Activated naive CD8-positive, alpha-beta T cell treated with anti-CD3 and anti-CD28 coated beads, Interleukin-2, amount 50 U/mL, for 16 hours (primary cell): ENCODE data around the gene RACK1.
A peak's percentile ranks its signal among the peaks of the same experiment; 100 is the strongest.
"Not testable (repeated sequence)": the region's sequence is repeated elsewhere in the genome, so short reads cannot be mapped to it uniquely, and the experiment has no call there.

Experiments used
- DNase-seq: peaks from one replicate; pipeline ENCODE4 v3.0.0-alpha.2; 2020; ENCODE audit warnings: low read depth, low spot score

Gene RACK1

GRCh38 chr5:181243564-181244343 is at the start of gene RACK1:
Gene RACK1 (minus strand): TSS chr5:181243906. CDS start chr5:181243800, 106 bp downstream.
- DNase-seq, result peak; percentile 85

DNA sequence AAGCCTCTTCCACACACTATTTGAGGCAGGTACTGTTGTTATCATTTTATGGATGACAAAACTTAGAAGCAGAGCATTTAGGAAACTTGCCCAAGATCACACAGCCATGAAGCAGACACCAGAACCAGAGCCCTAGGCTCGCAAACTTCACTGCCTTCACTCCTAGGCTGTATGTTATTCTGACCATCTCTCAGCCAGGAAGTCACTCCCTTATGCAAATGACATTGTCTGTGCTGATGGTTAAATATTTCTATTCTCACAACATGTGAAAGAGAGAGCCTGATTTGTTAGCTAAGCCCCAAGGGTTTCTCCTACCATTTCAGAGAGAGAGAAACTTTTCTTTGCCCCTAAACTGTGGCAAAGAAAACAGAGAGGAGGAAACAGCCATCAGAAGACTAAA is 43.6 kb upstream of the RACK1 start:
- not testable (repeated sequence) for DNase-seq

GRCh38 chr5:181285962-181286705 is 42.4 kb upstream of the RACK1 start:
- DNase-seq, result not testable (repeated sequence)

GRCh38 chr5:181283841-181284755 is 40.4 kb upstream of the RACK1 start:
- DNase-seq, result not testable (repeated sequence)

DNA sequence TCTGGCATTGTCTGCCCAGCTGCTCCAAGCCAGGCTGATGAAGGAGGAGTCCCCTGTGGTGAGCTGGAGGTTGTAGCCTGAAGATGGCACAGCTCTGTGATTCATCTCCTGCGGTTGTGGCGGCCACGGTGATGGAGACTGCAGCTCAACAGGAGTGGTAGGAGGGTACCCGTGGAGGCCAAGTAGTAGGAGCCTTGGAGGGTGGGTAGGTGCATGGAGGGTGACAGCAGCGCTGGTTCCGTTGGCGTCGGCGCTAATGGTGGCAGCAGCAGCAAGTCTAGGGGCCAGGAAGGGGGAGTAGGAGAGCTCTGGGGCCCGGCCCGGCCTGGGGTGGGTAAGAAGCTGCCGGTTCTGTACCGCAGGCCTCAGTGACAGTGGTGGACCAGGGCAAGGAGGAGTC is 39.6 kb upstream of the RACK1 start:
- no peak for DNase-seq

DNA sequence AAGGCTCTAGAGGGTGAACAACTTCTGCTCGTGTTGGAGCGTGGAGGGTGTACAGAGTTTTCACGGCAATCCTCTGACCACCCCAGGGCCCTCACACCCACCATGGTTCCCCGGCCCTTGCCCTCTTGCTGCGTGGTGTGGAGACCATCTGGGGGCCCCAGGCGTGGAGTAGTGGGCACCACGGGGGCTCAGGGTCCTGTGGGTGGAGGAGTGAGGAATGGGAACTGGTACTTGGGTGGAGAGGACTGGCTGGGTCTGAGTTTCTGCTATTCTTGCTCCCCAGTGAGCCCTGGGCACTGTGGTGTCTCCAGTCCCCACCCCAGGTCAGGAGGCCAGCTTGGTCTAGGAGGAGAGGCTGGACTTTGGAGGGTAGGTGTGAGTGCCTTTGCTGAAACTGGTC is 39.2 kb upstream of the RACK1 start:
- no peak for DNase-seq

DNA sequence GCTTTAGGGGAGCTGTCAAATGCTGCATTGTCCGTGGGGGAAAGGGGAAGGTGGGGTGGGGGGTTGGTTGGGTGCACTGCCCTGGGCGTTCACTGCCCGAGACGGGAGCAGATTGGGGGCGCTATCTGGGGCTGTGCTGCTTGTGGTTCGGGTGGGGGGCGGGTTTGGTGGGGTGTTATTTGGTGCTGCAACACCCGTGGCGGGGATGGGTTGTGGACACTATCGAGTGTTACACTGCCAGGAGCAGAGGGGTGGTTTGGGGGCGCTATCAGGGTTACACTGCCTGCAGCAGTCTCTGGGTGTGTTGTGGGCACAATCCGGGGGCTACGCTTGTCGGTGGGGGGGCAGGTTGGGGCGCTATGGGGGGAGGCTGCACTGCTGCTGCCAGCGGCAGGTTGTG is 38.7 kb upstream of the RACK1 start:
- not testable (repeated sequence) for DNase-seq

GRCh38 chr5:181281984-181282316 is 38.2 kb upstream of the RACK1 start:
- DNase-seq, result no peak

DNA sequence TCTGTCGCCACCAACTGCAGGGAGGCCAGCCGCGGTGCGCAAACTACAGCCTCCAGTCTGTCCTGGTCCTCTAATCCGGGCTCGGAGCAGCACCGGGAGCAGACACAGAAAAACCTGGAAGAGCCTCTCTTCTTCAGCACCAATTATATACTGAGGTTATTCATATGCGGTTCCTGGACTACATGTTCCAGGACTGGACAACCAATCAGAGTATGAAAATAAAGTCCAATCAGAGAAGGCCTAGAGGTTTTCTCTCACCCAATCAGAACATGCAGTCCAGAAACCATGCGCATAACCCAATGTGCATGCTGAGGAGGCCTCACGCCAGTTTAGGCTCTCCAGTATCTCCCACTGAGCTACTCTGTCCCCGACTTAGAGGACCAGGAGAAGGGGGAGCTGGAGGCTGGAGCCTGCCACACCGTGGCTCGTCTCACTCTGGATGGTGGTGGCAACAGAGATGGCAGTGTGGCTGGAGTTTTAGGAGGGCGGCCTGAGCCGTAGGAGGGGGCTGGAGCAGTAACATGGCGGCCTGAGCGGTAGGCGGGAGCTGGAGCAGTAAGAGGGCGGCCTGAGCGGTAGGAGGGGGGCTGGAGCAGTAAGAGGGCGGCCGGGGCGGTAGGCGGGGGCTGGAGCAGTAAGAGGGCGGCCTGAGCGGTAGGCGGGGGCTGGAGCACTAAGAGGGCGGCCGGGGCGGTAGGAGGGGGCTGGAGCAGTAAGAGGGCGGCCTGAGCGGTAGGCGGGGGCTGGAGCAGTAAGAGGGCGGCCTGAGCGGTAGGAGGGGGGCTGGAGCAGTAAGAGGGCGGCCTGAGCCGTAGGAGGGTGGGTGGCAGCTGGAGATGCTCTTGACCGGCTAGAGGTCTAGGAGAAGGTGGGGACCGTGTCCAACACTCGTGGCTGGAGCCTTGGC is 37.6 kb upstream of the RACK1 start:
- DNase-seq, result no peak

GRCh38 chr5:181280251-181280762 is 36.6 kb upstream of the RACK1 start:
- no peak for DNase-seq

- not testable (repeated sequence) for DNase-seq
Measured at GRCh38 chr5:181273433-181273744, 29.7 kb upstream of the RACK1 start.

DNA sequence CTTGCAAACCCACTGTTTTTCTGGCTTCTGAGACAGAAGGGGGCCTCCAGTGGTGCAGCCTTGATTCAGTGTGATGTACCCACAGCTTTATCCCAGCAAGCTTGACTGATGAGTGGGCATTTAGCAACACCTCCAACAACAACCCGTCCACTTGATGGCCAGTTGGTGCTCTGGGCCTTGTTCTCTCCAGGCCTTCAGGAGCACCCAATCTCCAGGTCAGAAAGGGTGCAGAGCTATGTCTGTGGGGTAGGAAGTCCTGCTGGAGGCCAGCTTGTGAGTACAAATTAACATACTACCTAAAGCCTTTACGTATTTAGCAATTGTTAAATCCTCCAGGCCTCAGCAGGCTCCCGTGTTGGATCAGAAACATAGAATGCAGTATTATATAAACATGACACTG is 27.4 kb upstream of the RACK1 start:
- DNase-seq, result no peak

DNA sequence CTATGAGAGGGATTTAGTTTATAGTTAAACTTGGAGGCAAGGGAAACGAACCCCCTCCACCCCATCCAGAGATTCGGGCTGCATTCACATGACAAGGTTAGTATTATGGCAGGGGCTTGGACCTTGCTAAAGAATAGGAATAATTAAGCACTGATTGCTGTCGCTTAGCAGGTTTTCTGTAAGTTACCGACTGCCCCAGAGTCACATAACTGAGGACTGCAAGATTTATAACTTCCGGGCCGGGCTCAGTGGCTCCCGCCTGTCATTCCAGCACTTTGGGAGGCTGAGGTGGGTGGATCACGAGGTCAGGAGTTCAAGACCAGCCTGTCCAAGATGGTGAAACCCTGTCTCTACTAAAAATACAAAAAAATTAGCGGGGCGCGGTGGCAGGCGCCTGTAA is 24.2 kb upstream of the RACK1 start:
- not testable (repeated sequence) for DNase-seq

- DNase-seq, result not testable (repeated sequence)
Measured at GRCh38 chr5:181267291-181267904, 23.7 kb upstream of the RACK1 start.

GRCh38 chr5:181265092-181265671 is 21.5 kb upstream of the RACK1 start:
- no peak for DNase-seq

DNA sequence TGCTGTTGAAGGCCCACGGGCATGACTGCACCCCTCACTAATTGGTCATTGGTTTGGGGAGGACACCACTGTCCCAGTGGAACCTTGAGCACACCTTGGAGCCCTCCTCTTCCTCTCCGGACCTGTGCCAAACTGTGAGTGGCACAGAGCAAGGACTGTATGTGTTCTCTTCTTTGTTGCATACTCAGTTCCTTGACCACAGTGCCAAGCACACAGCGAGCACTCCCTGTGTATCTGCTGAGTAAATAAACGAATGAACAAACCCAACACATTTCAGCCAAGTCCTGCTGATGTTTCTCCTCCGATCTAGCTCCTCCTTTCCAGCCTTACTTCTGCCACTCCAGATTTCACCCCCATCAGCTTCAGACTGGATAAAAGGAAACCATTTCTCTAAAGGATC is 19.9 kb upstream of the RACK1 start:
- no peak for DNase-seq

DNA sequence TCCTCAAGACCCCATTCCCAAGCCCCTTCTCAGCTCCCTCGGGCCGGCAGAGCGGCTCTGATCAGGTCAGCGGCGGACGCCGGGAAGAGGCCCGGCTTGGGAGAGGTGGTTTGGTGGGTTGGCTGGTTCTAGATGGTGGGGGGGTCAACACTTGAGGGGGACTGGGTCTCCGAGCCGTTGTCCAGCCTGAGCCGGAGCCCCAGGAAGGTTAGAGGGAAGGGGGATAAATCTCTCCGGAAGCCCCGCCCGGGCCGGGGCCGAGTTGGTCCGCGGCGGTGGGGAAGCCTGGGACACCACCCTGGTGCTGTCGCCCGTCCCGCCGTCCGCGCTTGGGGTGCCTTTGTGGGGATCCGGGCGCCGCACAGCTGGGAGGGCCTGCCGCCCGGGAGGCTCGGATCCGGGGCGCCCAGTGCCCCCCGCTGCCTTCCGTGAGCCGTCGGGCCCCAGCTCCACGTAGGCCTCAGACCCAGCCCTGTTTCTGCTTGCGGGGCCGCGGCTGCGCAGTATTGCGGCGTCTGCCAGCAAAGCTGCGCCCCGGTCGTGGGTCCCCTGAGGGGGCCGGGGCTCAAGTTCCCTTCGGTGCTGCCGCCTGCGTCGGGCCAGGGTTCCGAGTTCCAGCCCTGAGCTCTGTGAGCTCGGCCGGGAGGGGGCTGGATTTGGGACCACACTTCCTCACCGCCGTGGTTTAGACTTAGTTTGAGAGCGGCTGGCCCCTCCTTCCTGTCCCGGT is 17.8 kb upstream of the RACK1 start:
- DNase-seq, result peak; percentile 34

- peak; percentile 81 for DNase-seq
Measured at GRCh38 chr5:181260720-181261319, 17.1 kb upstream of the RACK1 start, which contains the start of gene TRIM52. Gene TRIM52 (minus strand): TSS chr5:181261143. CDS start chr5:181260813, 330 bp downstream.
